GM12864 (cell line): ENCODE data around the gene CLCN5.

Experiments
- DNase-seq: peaks from one replicate; pipeline ENCODE4 v3.0.0-alpha.2; 2011; ENCODE audit warnings: low read depth
- H3K4me3 ChIP-seq: 2 replicates; pipeline ENCODE4 v1.5.1; 2011; ENCODE audit warnings: mild to moderate bottlenecking, low read depth, low read length, control low read depth
- TF ChIP-seq, protein P1 (sequence below): IDR thresholded peaks from 2 replicates; pipeline ENCODE4 v1.5.1; 2011; ENCODE audit warnings: low read depth, mild to moderate bottlenecking, moderate library complexity, low read length, control low read depth, inconsistent platforms; ENCODE audit errors: missing control alignments

Gene CLCN5

DNA sequence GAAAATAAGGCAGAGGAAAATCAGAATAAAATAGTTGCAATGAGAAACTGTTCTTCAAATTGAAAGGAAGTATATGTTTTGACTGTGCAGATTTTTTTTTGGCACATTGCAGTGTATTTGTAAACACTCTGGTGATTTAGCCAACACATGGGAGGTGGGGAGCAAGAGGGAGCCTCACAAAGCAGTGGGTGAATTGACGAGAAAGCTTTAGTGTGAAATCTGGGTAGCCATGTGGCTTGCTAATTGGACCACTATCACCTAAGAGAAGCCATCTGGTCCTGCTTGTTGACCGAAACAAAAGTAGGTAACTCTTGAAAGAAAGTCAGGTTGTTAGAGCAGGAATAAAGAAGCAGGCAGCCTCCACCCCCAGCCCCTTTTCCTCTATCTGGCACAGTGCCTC, 10.4 kb downstream of the CLCN5 start:
- no peak for DNase-seq
- TF ChIP-seq, protein P1, sequence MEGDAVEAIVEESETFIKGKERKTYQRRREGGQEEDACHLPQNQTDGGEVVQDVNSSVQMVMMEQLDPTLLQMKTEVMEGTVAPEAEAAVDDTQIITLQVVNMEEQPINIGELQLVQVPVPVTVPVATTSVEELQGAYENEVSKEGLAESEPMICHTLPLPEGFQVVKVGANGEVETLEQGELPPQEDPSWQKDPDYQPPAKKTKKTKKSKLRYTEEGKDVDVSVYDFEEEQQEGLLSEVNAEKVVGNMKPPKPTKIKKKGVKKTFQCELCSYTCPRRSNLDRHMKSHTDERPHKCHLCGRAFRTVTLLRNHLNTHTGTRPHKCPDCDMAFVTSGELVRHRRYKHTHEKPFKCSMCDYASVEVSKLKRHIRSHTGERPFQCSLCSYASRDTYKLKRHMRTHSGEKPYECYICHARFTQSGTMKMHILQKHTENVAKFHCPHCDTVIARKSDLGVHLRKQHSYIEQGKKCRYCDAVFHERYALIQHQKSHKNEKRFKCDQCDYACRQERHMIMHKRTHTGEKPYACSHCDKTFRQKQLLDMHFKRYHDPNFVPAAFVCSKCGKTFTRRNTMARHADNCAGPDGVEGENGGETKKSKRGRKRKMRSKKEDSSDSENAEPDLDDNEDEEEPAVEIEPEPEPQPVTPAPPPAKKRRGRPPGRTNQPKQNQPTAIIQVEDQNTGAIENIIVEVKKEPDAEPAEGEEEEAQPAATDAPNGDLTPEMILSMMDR: no peak

GRCh38 chrX:49934148-49934547, 11.8 kb downstream of the CLCN5 start:
- TF ChIP-seq, protein P1: no peak
- no peak for DNase-seq
- no peak overlapping the region for H3K4me3 ChIP-seq

More for the DNA sequence above, 10.4 kb downstream of the CLCN5 start:
- H3K4me3 ChIP-seq: no peak overlapping the region

GRCh38 chrX:49934729-49935128, 12.3 kb downstream of the CLCN5 start:
- DNase-seq: no peak
- no peak overlapping the region for H3K4me3 ChIP-seq
- TF ChIP-seq, protein P1: no peak

GRCh38 chrX:49947781-49948180, 25.4 kb downstream of the CLCN5 start:
- DNase-seq: no peak
- TF ChIP-seq, protein P1: no peak

DNA sequence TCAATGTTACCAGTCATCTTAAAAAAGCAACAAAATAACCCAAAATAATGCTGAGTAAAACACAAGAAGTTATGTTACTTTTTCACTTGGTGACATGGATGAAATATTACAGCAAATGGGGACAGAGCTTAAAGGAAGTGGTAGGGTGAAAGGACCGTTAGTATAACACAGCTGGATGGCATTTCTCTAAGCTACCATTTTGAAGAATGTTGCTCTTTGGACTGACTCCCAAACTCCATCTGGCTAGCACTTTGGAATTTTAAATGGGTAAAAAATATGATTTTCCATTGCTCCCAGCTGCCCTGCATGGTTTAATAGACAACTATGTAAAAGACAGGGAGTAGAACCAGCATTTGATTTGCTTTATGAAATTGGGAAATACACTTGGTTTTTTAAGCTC, 27.6 kb downstream of the CLCN5 start:
- no peak for DNase-seq
- TF ChIP-seq, protein P1: no peak
- no peak overlapping the region for H3K4me3 ChIP-seq

More at GRCh38 chrX:49947781-49948180, 25.4 kb downstream of the CLCN5 start:
- H3K4me3 ChIP-seq: no peak overlapping the region

- no peak for DNase-seq
- H3K4me3 ChIP-seq: no peak overlapping the region
- TF ChIP-seq, protein P1: no peak
Measured at GRCh38 chrX:49951524-49952193, 29.3 kb downstream of the CLCN5 start.

DNA sequence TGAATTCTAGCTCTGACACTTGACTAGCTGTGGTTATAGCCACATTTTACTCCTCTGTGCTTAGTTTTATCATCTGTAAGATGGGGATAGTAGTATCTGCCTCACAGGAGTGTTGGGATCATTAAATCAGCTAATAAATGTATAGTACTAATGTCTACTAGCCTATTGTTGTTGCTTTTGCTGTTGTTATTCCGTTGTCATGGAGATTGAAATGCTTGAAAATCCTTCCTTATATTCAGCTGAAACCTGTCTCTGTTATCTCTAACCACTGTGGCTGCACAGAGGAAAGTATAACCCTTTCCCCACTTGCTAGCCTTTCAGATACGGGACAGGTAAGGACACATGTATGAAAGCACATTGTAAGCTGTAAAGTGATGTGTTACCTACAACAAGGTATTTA, 33.9 kb downstream of the CLCN5 start:
- TF ChIP-seq, protein P1: no peak
- no peak for DNase-seq
- no peak overlapping the region for H3K4me3 ChIP-seq
